ENCODE data around the gene ANKRD24. TPM values are rescaled to one million over a fixed set of nuclear protein-coding genes. Genes with fewer than 3 reads are reported as not detected.

ANKRD24 gene
- total RNA-seq, 1 donor from 2014 or later = 0.33 TPM

DNA sequence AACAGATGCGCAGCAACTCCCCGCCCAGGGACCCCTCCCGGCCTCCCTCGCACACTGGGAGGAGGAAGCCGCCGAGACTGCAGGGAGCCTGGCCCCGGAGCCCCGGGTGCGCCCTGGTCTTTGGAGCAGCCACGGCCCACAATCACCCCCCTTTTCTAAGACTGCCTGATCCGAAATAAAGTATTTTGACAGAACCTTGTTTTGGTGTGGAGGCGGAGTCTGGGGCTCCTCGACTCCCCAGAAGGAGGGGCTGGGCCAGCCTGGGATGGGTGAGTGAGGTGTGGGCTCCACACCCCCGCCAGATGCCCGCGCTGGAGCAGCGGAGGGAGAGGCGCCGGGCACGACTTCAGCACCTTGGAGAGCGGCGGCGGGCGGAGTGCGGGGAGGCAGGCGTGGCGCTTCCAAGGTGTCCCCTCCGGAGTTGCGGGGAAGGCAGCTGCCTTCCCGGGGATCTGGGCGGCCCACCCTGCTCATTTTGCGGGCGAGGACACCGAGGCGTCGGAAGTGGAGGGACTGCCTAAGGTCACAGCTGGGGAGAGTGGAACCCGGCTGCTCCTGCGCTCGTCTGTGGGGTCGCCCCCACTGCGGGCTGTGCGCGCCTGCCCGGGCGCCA lies 9.5 kb upstream of the ANKRD24 start:
- Histone ChIP-seq H3K4me3 (ENCODE audit: low read depth, low read length) (no peak overlapping the region), H3K36me3 (ENCODE audit: control insufficient read depth, insufficient read depth, low read length) (peaks cover 1% of the 10 kb centered on the region), H3K27me3 (ENCODE audit: control insufficient read depth, insufficient read depth, low read length) (peaks cover 23% of the 10 kb centered on the region)
- TF ChIP-seq CTCF (IDR thresholded peaks at IDR 0.05; ENCODE audit: insufficient read depth, low read length, poor library complexity, severe bottlenecking) = no peak
- no peak for DNase-seq (ENCODE audit: low read depth)

DNA sequence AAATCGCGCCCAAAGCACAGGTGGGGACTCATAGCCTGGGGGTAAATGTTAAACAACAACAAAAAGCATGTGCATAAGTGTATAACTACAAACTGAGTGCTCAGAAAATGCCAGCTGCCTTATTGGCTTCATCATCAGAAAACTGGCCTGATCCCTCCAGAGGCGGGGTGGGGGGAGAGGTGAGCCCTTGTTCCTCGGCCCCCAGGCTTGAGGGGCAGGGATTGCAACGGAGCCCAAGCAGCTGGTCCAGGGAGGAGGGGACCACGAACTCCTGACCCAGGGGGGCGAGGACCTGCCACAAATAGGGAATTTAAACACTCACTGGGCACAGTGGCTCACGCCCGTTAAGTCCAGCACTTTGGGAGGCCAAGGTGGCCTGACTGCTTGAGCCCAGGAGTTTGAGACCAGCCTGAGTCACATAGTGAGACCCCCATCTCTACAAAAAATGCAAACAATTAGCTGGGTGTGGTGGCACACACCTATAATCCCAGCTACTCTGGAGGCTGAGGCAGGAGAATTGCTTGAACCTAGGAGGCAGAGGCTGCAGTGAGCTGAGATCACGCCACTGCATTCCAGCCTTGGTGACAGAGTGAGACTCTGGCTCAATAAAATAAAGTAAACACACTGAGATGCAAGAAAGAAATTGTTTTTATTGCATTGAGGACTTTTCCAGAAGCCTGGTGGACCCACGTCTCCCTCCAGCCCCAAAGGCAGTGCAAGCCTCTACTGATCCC lies 8.8 kb upstream of the ANKRD24 start:
- DNase-seq (ENCODE audit: low read depth) = no peak
- TF ChIP-seq CTCF (IDR thresholded peaks at IDR 0.05; ENCODE audit: insufficient read depth, low read length, poor library complexity, severe bottlenecking) = no peak
- peaks cover 23% of the 10 kb centered on the region for H3K27me3 ChIP-seq (ENCODE audit: control insufficient read depth, insufficient read depth, low read length)
- peaks cover 1% of the 10 kb centered on the region for H3K36me3 ChIP-seq (ENCODE audit: control insufficient read depth, insufficient read depth, low read length)
- H3K4me3 ChIP-seq (ENCODE audit: low read depth, low read length) = no peak overlapping the region

GRCh38 chr19:4174213-4174894 lies 8.1 kb upstream of the ANKRD24 start:
- no peak for TF ChIP-seq CTCF (IDR thresholded peaks at IDR 0.05; ENCODE audit: insufficient read depth, low read length, poor library complexity, severe bottlenecking)
- Histone ChIP-seq H3K36me3 (ENCODE audit: control insufficient read depth, insufficient read depth, low read length) (peaks cover 1% of the 10 kb centered on the region), H3K4me3 (ENCODE audit: low read depth, low read length) (no peak overlapping the region), H3K27me3 (ENCODE audit: control insufficient read depth, insufficient read depth, low read length) (peaks cover 23% of the 10 kb centered on the region)
- DNase-seq (ENCODE audit: low read depth) = no peak

GRCh38 chr19:4174895-4175668 lies 7.4 kb upstream of the ANKRD24 start:
- no peak for DNase-seq (ENCODE audit: low read depth)
- Histone ChIP-seq H3K4me3 (ENCODE audit: low read depth, low read length) (no peak overlapping the region), H3K36me3 (ENCODE audit: control insufficient read depth, insufficient read depth, low read length) (peaks cover 1% of the 10 kb centered on the region), H3K27me3 (ENCODE audit: control insufficient read depth, insufficient read depth, low read length) (peaks cover 23% of the 10 kb centered on the region)
- no peak for TF ChIP-seq CTCF (IDR thresholded peaks at IDR 0.05; ENCODE audit: insufficient read depth, low read length, poor library complexity, severe bottlenecking)

DNA sequence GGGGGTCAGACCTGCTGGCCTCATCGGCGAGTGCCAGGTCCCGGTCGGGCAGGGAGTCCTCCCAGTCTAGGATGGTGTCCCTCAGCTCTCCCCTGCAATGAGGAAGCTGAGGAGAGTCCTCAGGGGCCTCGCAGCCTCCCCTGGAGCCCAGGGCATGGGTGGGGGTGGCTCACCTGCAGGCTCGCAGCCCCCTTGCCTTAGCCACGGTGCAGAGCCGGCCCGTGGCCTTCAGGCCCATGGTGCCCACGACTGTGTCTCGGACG lies 6.9 kb upstream of the ANKRD24 start:
- TF ChIP-seq CTCF (IDR thresholded peaks at IDR 0.05; ENCODE audit: insufficient read depth, low read length, poor library complexity, severe bottlenecking) = no peak
- H3K27me3 ChIP-seq (ENCODE audit: control insufficient read depth, insufficient read depth, low read length) = peaks cover 23% of the 10 kb centered on the region
- peaks cover 1% of the 10 kb centered on the region for H3K36me3 ChIP-seq (ENCODE audit: control insufficient read depth, insufficient read depth, low read length)
- H3K4me3 ChIP-seq (ENCODE audit: low read depth, low read length) = no peak overlapping the region
- no peak for DNase-seq (ENCODE audit: low read depth)

Measured in kidney epithelial cell (primary cell).